ENCODE data around the gene PFDN1.
"Not testable (repeated sequence)": the region's sequence is repeated elsewhere in the genome, so short reads cannot be mapped to it uniquely, and the experiment has no call there.

Gene PFDN1

DNA sequence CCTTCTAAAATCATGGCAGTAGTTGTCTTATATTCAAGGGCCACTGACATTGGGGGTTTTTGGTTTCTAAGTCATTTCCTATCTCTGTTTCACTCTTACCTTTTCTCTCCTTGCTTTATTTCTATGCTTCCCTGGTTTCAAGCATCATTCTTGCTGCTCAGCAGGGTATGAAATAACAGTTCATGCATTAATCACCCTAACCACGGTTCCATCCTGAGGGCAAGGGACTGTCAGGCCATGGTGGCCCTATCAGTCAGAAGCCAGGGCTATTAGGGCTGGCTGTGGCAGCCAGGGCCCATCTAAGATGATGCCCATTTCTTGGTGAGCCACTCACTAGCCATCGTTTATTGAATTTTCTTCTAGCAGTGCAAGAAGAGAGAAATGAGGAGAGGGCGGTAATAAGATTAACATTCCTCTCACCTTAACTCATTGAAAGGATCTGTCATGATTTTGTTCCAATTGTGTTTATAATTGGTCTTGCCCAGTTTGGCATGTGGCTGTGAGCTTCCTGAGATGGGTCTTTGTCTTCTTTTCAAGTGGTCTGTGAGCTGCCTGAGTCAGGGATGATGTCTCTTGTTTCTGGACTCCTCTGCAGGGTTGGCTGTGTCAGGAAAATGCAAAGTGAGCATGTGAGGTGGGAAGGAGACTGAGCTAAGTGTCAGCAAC is 82.7 kb downstream of the PFDN1 start:
- in situ Hi-C loops (cut with MboI; ENCODE audit: low sequenced_read_pairs): no loop called here

DNA sequence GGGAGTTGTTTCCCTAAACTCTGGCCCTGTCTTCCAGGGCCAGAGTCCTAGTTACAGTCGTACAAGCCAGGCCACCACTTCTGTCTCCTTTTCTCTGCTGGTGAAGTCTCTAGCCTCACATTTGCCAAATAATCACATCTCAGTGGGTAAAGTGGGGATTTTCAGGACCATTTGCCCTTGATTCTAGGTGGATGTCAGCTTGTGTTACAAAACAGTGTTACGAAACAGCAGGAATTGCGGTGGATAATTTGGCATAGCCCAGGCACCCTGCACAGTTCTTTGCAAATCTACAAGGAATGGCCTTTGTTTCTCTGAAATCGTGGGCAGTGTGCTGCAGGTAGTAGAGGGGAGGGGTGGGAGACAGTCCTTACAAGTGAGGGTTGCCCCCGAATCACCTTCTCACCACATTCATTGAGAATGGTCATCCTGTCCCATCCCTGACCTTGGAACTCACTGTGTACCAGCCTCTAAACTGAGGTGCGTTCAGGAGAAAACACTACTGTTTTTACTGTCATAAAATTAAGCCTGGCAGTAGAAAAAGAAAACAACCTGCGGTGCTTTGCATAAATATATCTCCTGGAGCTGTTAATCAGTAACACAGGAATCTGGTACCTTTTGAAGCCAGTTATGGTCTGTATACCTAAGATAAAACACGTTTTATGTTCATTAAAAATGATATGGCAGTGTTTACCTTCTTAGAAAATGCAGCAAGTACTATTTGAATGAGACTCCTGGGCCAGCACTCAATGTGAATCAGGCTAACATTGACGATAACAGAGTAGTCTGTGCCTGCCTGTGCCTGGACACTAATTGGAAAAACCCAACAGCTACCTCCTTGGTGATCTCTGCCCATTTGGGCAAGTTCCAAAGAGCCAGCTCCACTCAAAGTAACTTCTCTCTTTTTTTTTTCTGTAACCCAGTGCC is 83.6 kb downstream of the PFDN1 start:
- in situ Hi-C loops (cut with MboI; ENCODE audit: low sequenced_read_pairs): no loop called here

DNA sequence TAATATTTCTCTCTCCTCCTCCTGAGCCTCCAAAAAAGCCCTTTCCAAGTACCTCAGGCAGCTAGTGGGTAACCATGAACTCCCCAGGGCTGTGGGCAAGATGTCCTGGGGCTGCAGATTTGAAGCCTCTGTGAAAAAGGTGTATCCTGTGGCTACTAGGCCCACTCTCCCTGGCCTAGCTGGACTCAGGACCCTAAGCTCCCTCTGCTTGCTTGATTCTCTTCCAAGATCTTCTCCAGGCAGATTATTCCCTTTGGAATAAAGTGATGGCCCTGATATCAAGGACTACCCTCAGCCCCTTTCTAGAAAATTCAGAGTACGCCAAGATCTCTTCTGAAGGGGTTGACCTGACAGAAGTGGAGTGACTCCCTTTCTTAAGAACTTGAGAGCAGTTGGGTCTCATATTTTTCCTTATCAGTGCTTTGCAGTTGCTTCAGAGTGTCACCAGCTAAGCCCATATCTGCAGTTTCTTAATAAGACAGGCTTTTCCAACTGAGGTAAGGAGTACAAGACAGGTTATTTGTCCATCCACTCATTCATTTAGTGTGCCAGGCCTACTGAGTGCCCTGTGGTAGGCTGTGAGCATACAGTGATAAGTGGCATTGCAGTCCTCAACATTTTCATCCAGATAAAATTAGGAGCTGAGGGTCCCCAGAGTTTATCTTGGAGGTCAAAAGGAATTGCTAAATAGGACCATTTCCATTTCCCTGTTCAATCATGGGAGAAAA is 85.4 kb downstream of the PFDN1 start:
- in situ Hi-C loops (cut with MboI; ENCODE audit: low sequenced_read_pairs): no loop called here

DNA sequence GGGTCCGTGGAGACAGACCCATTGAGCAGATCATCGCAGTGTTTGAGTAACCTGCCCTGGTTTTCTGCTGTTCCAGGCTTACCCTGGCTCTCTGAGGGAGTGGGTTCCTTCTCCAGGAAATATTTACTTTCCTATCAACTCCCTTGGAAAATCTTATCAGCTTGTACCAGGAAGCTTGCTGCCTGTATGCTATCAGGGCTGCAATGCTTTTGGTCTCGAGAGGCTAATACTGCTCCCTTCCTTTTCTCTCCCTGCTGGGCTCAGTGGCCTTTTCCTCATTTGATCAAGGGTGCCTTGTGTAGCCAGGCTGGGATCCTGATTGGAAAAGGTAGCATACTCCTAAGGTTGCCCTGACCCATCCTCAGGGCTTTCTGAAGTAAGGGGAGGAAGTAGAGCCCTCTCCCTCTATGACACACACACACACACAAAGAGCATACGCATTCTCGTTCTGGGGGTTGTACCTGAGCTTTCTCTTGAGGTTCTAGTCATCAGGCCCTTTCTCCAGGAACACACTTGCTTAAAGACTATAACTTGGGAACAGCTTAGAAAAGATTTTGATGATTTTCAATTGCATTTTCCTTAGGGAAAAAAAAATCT is 86.3 kb downstream of the PFDN1 start:
- in situ Hi-C loops (cut with MboI; ENCODE audit: low sequenced_read_pairs): no loop called here

DNA sequence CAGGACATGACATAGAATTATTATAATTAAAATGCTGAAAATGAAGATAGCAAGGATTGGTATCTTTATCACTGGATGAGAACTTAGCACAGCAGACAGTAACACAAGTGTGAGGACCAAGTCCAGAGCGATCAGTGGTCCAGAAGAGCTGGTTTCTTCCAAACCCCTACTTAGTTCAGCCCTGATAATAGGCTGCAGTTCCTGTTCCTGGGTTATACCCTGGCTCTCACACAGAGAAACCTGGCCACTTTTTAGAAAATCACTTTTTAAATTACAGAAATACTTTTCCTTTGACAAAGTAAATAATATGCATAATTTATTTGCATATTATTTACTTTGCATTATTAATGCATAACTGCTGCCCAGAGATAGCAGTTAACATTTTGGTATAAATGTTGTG is 87.6 kb downstream of the PFDN1 start:
- in situ Hi-C loops (cut with MboI; ENCODE audit: low sequenced_read_pairs): no loop called here

DNA sequence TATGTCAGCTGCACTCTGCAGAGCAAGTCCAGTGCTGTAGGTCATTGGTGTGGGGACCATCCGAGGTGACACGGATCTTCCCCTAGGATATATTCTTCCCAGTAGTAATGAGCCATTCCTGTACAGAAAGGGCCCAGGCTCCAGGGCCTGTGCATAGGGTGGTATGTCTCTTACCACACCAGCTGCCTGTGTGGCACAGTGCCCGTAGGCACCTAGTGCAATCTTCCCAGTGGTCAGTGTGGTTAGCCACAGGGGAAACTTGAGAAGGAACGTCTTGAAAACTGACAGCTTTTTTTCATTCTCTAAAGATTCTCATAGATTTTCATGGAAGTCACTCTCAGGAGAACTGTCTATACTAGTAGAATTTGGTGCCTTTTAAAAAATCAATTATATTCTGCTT is 88.1 kb downstream of the PFDN1 start:
- in situ Hi-C loops (cut with MboI; ENCODE audit: low sequenced_read_pairs): no loop called here

DNA sequence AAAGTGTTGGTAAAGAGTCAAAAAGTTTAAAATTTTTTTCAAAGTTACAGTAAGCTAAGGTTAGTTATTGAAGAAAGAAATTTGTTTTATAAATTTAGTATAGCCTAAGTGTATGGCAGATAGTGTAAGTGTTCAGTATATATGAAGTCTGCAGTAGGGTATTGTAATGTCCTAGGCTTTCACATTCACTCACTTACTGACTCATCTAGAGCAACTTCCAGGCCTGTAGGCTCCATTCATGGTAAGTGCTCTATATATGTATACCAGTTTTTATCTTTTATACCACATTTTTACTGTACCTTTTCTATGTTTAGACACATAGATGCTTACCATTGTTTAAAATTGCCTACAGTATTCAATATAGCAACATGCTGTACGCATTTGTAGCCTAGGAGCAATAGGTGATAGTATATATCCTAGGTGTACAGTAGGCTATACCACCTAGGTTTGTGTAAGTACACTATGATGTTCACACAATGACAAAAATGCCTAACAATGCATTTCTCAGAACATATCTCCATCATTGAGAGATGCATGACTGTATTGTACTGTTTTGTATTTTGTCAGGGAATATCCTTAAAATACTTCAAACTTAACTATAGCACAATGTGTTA is 89.4 kb downstream of the PFDN1 start:
- in situ Hi-C loops (cut with MboI; ENCODE audit: low sequenced_read_pairs): no loop called here

DNA sequence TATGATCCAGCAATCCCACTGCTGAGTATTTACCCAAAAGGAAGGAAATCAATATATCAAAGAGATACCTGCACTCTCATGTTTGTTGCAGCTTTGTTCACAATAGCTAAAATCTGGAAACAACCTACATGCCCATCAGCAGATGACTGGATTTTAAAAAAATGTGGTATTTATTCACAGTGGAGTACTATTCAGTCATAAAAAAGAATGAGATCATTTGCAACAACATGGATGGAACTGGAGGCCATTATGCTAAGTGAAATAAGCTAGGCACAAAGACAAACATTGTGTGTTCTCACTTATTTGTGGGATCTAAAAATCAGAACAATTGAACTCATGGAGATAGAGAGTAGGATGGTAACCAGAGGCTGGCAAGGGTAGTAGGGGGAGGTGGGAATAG is 94.8 kb downstream of the PFDN1 start:
- in situ Hi-C loops (cut with MboI; ENCODE audit: low sequenced_read_pairs): no loop called here

DNA sequence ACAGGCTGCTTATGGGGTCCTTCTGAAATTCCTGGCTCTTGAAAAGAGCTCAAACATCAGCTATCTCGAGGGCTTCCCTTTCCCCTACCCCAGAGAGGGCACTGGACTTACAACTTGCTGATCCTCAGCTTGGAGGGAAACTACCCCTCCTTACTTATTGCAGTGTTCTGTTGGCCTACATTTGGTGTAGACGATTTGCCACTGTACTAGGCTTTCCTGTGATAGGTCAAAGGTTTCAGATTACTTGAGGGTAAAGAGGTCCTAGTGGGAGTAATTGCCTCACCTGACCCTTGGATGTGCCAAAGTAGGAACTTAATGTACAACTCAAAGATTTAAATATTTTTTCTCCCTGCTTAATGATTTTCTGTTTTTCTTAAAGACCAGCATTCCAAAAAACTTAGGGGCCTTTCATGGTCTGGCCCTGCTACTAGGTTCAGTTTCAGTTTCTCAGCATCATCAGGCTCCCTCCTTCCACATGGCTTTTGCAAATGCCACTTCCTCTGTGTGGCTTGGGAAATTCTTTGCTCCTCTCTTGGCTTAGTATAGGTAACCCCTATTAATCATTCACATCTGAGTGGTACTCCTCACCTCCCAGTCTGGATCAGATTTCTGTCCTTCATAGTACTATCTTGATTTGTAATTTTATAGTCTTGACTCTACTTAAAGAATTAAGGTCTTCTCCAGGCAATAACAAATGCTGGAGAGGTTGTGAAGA is 95.5 kb downstream of the PFDN1 start:
- in situ Hi-C loops (cut with MboI; ENCODE audit: low sequenced_read_pairs): no loop called here

DNA sequence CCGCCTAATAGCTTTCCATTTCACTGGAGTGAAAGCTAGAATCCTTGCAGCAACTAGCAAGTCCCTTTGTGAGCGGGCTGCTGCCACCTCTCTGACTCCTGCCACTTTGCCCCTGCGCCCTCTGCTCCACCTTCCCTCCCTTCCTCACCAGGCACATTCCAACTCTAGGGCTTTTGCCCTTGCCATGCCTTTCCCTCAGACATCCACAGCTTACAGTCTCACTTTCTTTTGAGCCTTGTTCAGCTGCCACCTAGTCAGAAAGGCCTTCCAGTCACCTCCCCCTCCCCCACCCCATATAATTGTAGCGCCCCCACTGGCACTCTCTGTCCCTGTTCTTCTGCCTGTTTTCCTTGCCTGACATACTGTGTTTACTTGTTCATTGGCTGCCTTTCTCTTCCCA is 96.9 kb downstream of the PFDN1 start:
- in situ Hi-C loops (cut with MboI; ENCODE audit: low sequenced_read_pairs): no loop called here

DNA sequence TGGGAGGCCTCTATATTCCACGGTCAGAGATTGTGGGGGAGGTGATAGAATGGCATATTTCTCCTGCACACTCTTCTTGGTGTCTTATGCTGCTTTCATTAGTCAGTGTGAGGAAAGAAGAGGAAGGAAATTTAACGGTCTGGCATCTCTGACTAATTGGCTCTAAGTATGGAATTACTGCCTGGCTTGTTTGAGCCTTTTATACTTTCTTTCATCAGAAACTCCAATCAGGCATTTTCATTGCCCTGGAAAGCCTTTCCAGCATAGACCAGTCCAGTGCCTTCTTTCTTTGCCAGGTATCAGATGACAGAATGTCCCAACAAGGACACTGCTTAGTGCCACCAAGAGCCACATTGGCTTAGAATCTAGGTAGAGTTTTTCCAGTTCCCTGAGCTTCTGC is 97.7 kb downstream of the PFDN1 start:
- in situ Hi-C loops (cut with MboI; ENCODE audit: low sequenced_read_pairs): no loop called here

DNA sequence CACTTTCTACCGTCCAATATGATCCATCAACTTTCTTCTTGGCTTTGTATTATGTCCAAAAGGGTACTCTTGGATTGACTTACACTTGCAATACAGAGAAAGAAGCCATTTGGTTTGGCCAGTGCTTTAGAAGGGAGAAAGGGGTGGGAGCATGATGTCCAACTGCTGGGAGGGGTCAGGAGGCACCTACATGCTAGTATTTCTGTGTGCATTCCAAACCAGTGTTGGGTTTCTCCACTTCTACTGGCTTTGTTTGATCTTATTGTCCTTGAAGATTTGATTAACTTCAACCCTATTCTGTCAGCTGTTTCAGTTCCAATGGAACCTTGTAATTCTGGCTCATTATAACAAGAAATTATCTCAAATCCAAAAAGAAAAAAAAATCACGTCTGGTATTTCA is 100.3 kb downstream of the PFDN1 start:
- in situ Hi-C loops (cut with MboI; ENCODE audit: low sequenced_read_pairs): no loop called here

DNA sequence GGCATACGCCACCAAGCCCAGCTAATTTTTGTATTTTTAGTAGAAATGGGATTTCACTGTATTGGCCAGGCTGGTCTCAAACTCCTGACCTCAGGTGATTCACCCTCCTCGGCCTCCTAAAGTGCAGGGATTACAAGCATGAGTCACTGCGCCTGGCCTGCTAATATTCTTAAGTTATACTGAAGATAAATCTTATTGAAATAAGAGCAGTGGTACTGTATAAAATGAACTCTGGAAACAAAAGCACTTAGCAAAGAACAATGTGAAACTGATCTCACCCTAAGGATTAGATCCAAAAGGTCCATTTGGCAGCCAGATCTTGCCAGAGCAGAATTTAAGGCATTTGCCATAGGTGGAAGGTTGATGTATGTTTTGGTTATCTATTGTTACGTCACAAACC is 100.8 kb downstream of the PFDN1 start:
- in situ Hi-C loops (cut with MboI; ENCODE audit: low sequenced_read_pairs): no loop called here

DNA sequence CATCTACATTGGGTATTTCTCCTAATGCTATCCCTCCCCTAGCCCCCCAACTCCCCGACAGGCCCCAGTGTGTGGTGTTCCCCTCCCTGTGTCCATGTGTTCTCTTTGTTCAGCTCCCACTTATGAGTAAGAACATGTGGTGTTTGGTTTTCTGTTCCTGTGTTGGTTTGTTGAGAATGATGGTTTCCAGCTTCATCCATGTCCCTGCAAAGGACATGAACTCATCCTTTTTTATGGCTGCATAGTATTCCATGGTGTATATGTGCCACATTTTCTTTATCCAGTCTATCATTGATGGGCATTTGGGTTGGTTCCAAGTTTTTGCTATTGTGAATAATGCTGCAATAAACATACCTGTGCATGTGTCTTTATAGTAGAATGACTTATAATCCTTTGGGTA is 104.0 kb downstream of the PFDN1 start:
- in situ Hi-C loops (cut with MboI; ENCODE audit: low sequenced_read_pairs): not testable (repeated sequence)

DNA sequence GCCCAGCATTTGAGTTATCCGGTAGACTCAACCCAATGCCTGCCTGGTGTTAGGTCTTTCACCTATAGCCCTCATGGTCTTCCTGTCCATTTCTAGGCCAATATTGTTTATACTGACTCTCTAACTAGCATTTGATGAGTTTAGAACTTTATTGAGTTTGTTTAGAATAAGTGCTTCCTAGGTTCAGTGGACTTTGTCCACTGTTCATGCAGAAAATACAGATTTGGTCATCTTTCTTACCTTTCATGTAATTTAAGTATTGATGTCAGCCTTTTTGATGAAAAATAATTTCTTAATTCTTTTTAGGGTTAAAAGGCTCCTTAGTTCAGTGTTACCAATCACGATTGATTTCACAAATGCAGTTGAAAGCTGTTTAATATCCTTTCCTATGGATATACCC is 105.9 kb downstream of the PFDN1 start:
- in situ Hi-C loops (cut with MboI; ENCODE audit: low sequenced_read_pairs): no loop called here

DNA sequence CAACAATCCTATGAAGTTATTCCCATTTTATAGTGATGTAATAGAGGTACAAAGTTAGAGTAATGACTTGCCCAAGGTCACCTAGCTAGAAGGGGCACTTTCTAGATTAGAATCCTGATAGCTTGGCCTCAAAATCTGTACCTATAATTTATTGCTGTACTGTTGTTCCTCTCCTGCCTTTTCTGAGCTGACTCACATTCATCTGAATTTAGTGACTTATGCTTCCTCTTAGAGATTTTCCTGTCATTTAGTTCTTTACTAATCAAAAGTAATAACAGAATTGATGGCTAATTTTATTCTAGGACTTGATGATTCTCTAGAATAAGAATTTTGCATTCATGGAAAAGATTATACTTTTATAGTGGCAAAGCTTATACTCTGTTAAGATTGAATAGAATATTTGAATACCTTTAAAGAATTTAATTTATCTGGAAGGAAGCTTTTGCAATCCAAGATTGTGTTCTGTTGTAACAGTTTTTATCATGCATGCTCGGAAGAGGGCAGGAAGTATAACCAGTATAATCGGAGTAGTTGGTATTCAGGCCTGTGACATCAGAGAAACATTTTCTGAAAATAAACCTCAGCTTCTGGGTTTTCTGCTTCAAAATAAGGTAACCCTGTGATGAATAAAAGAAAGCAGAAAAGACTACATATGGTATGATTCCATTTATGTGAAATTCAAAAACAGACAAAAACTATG is 106.6 kb downstream of the PFDN1 start:
- in situ Hi-C loops (cut with MboI; ENCODE audit: low sequenced_read_pairs): no loop called here

Measured in HL-60/S4 treated with retinoic acid at 250 ng/mL for 4 days and 3 days (cell line).